Body of pancreas (tissue), 4 donors: ENCODE results near the gene SLC36A1. TPM values are rescaled to one million over a fixed set of nuclear protein-coding genes. Genes with fewer than 3 reads are reported as not detected.

Experiments used
- ATAC-seq: fragments of 150-250 bp; one replicate; pipeline ENCODE4 v1.9.1; 2016
- DNase-seq, 4 donors: peaks; one replicate each; pipeline ENCODE4 v3.0.0-alpha.2; 2019
- H3K27ac ChIP-seq, 4 donors: fragments of 200-600 bp; sonication (generic); 1 replicate in 3 of 4; 2 replicates in 1 of 4; pipeline versions ENCODE4 v1.5.1 to v1.6.1; 2016 to 2019; ENCODE audit warnings: mild to moderate bottlenecking in 1 of 4, mixed read lengths in 1 of 4, moderate library complexity in 1 of 4
- H3K27me3 ChIP-seq, 2 donors: fragments of 200-600 bp; sonication (generic); one replicate each; pipeline ENCODE4 v1.6.0; 2016; ENCODE audit warnings: mild to moderate bottlenecking in 1 of 2
- H3K36me3 ChIP-seq, 2 donors: fragments of 200-600 bp; sonication (generic); replicated peaks in 1 of 2; 2 replicates each; pipeline ENCODE4 v1.5.1; 2016; ENCODE audit warnings: low read depth in 2 of 2; ENCODE audit not compliant: insufficient read depth in 1 of 2
- H3K4me1 ChIP-seq: fragments of 200-600 bp; sonication (generic); one replicate; pipeline ENCODE4 v1.6.0; 2016
- H3K4me3 ChIP-seq, 2 donors: fragments of 200-600 bp; sonication (generic); 1 replicate in 1 of 2; 2 replicates in 1 of 2; pipeline ENCODE4 v1.5.1; 2016 to 2019
- H3K9me3 ChIP-seq, 3 donors: fragments of 200-600 bp; sonication (generic); 1 replicate in 2 of 3; 2 replicates in 1 of 3; pipeline ENCODE4 v1.5.1; 2016
- POLR2A ChIP-seq, 3 donors: fragments of 450-650 bp; IDR thresholded peaks; one replicate each; pipeline ENCODE4 v1.6.1; 2016; ENCODE audit warnings: antibody characterized with exemption in 3 of 3, mild to moderate bottlenecking in 2 of 3
- WGBS, 2 donors: methylation state at CpG; one replicate each; pipeline ENCODE4 v1.1.5; 2017; 5-methylcytosine and 5-hydroxymethylcytosine counted together
- intact Hi-C: fragments of 100-400 bp; cut with DNase I; formaldehyde crosslinking; loops from one replicate; pipeline ENCODE4 v1.15.1; 2023
- total RNA-seq, 2 donors: library from RNA; depleted of rRNA; stranded (reverse); fragments of >200 nt; gene quantifications; one replicate each; pipeline ENCODE4 v1.1.0, GENCODE V29; 2016
- TF ChIP-seq, protein P1 (sequence below), 7 experiments: fragments of 450-650 bp in 4 of 7; fragments of 200-600 bp in 3 of 7; sonication (generic) in 3 of 7; IDR thresholded peaks; one replicate each; pipeline ENCODE4 v1.5.1; 2016 to 2019; ENCODE audit warnings: antibody characterized with exemption in 7 of 7

Gene SLC36A1
- total RNA-seq, 2 donors from 2014 or later = 6.5 to 12.5 TPM

DNA sequence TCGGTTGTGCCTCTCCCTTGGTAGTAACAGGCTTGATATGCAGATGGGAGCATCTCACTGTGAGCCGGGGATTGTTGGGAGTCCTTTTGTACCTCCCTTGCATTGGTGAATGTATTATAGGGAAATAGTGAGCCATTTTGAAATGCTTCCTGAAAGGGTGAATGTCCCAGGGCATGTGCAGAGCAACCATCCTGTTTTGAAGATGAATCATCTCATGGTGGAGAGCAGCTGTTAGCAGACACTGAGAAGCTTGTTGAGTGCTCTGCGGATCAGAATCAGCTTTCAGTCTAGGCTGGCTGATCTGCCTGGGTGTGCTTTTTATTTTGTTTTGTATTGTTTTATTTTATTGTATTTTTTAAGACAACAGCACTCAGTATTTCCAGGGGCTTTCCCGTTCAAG, 29.7 kb downstream of the SLC36A1 start:
- intact Hi-C loops = no loop called here
- ATAC-seq (no peak), DNase-seq (no peak)
- 96 to 97% methylated on average over 3 to 4 of the region's 4 CpGs for WGBS, 2 donors
- no peak overlapping the region for H3K4me3 ChIP-seq
- no peak for TF ChIP-seq POLR2A (IDR thresholded peaks at IDR 0.05)
- TF ChIP-seq, protein P1, sequence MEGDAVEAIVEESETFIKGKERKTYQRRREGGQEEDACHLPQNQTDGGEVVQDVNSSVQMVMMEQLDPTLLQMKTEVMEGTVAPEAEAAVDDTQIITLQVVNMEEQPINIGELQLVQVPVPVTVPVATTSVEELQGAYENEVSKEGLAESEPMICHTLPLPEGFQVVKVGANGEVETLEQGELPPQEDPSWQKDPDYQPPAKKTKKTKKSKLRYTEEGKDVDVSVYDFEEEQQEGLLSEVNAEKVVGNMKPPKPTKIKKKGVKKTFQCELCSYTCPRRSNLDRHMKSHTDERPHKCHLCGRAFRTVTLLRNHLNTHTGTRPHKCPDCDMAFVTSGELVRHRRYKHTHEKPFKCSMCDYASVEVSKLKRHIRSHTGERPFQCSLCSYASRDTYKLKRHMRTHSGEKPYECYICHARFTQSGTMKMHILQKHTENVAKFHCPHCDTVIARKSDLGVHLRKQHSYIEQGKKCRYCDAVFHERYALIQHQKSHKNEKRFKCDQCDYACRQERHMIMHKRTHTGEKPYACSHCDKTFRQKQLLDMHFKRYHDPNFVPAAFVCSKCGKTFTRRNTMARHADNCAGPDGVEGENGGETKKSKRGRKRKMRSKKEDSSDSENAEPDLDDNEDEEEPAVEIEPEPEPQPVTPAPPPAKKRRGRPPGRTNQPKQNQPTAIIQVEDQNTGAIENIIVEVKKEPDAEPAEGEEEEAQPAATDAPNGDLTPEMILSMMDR (IDR thresholded peaks at IDR 0.05) = no peak
- H3K36me3 ChIP-seq = peaks cover 0 to 4% of the 10 kb centered on the region in 2 donors
- no peaks in the 10 kb centered on the region for H3K9me3 ChIP-seq
- peaks cover 19% of the 10 kb centered on the region for H3K4me1 ChIP-seq
- no peak overlapping the region for H3K27ac ChIP-seq
- H3K27me3 ChIP-seq = no peaks in the 10 kb centered on the region

DNA sequence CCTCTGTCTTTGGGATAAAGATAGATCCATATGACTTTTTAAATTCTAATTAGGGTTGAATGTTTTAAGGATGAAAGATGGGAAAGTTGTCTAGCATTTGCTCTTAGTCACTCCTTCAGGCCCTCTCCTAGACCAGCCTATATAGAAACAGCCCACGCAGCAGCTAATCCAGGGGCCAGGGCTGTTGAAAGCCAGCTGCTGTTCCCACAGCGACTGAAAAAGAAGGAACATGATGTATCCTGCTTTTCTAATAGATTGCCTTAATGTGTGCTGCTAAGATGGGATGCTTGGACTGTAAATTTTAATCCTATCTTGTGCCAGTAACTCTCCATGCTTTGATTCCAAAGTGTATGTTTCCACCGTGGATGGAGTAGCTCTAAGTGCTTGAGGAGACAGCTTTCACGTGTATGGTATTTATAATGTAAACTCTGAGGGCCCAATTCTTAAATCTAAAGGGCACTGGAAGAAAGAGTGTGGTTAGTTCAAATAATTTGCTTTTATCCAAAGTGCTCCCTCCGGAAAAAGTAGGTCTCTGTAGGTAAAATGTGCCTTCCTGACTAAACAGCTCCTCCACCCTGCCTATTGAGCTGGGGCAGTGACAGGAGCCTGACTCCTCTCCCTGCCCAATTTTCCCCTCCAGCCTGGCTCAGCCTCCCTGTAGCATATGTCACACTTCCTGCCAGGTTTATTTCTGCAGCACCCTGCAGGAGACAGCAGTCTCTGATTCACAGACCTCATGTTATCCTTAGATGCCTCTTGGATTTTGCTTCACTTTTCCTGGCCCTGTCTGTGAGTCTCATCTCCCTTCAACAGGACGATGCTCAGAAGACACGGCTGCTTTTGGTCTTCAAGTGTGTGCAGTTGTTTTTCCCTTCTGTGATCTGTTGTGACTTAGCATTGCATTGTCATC, 33.2 kb downstream of the SLC36A1 start:
- TF ChIP-seq, protein P1 (IDR thresholded peaks at IDR 0.05) = no peak
- TF ChIP-seq POLR2A (IDR thresholded peaks at IDR 0.05) = no peak
- Histone ChIP-seq H3K4me1 (peaks cover 10% of the 10 kb centered on the region), H3K9me3 (no peaks in the 10 kb centered on the region), H3K36me3 (peaks cover 0 to 4% of the 10 kb centered on the region in 2 donors), H3K4me3 (no peak overlapping the region), H3K27ac (peak overlapping the region in 1 of 4 donors; percentile 18), H3K27me3 (no peaks in the 10 kb centered on the region)
- ATAC-seq (peak; percentile 43), DNase-seq (peak in 1 of 4 donors; percentile 38)
- WGBS, 2 donors = 62 to 81% methylated on average over 7 of the region's 7 CpGs
- intact Hi-C loops = no loop called here

DNA sequence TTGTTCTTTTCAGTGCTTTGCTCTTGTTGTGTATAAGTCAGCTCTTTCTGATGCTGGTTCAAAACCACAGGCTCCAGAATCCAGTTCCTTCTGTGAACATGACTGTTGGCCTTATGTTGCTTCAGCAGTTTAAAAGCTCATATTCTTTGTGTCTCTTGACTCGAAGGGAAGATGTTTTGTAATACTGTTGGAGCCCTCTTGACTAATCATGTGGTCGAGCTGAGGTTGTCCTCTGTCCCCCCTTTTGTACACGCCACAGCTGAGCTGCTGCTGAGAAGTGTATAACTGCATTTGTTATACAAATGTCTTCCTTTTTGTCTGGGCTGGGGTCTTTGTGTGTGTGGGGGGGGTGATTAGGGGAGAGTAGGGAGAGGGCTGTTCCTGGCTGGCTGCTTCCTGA, 35.8 kb downstream of the SLC36A1 start:
- Histone ChIP-seq H3K9me3 (no peaks in the 10 kb centered on the region), H3K4me1 (no peaks in the 10 kb centered on the region), H3K27me3 (no peaks in the 10 kb centered on the region), H3K36me3 (peaks cover 0 to 3% of the 10 kb centered on the region in 2 donors), H3K27ac (peak overlapping the region in 1 of 4 donors; percentile 52), H3K4me3 (no peak overlapping the region)
- TF ChIP-seq, protein P1 (IDR thresholded peaks at IDR 0.05) = no peak
- TF ChIP-seq POLR2A (IDR thresholded peaks at IDR 0.05) = peak in 1 of 3 donors; percentile 13
- intact Hi-C loops = no loop called here
- DNase-seq (peak in 1 of 4 donors; percentile 61), ATAC-seq (peak; percentile 30)
- WGBS, 2 donors = 52 to 73% methylated on average over 3 of the region's 3 CpGs

- 81 to 82% methylated on average over 5 of the region's 5 CpGs for WGBS, 2 donors
- H3K27ac ChIP-seq = peak overlapping the region in 1 of 4 donors; percentile 52
- no peak overlapping the region for H3K4me3 ChIP-seq
- no peaks in the 10 kb centered on the region for H3K27me3 ChIP-seq
- TF ChIP-seq, protein P1 (IDR thresholded peaks at IDR 0.05) = no peak
- TF ChIP-seq POLR2A (IDR thresholded peaks at IDR 0.05) = no peak
- ATAC-seq = no peak
- DNase-seq = peak in 1 of 4 donors; percentile 48
- intact Hi-C loops = no loop called here
- no peaks in the 10 kb centered on the region for H3K9me3 ChIP-seq
- no peaks in the 10 kb centered on the region for H3K4me1 ChIP-seq
- peaks cover 0 to 3% of the 10 kb centered on the region in 2 donors for H3K36me3 ChIP-seq
Measured at GRCh38 chr5:151483647-151484046, 36.2 kb downstream of the SLC36A1 start.
